ACC112 (cell line): ENCODE measurements around the gene SRD5A2.

Experiments used
- H2AFZ ChIP-seq: fragments of 200-600 bp; sonication (generic); one replicate; pipeline ENCODE4 v1.6.0; 2017; ENCODE audit warnings: antibody characterized with exemption, low read length; ENCODE audit not compliant: unreplicated experiment
- H3K27ac ChIP-seq: fragments of 200-600 bp; sonication (generic); 2 replicates; pipeline ENCODE4 v1.5.1; 2014; ENCODE audit warnings: low read depth, mild to moderate bottlenecking, antibody characterized with exemption, low read length, moderate library complexity
- H3K27me3 ChIP-seq: fragments of 200-600 bp; sonication (generic); 2 replicates; pipeline ENCODE4 v1.6.1; 2014; ENCODE audit warnings: mild to moderate bottlenecking, antibody characterized with exemption, low read length, moderate library complexity, mixed read lengths; ENCODE audit not compliant: insufficient read depth
- H3K36me3 ChIP-seq: fragments of 200-600 bp; sonication (generic); 2 replicates; pipeline ENCODE4 v1.6.1; 2016; ENCODE audit warnings: mild to moderate bottlenecking, antibody characterized with exemption, low read length, moderate library complexity, mixed read lengths; ENCODE audit not compliant: insufficient read depth
- H3K4me1 ChIP-seq: fragments of 200-600 bp; sonication (generic); one replicate; pipeline ENCODE4 v1.6.1; 2016; ENCODE audit warnings: low read length, mixed read lengths; ENCODE audit not compliant: insufficient read depth, unreplicated experiment, control insufficient read depth
- H3K4me3 ChIP-seq: fragments of 200-600 bp; sonication (generic); 2 replicates; pipeline ENCODE4 v1.5.1; 2014; ENCODE audit warnings: mild to moderate bottlenecking, low read depth, low read length
- H3K79me2 ChIP-seq: fragments of 200-600 bp; sonication (generic); one replicate; pipeline ENCODE4 v1.6.0; 2016; ENCODE audit warnings: low read length; ENCODE audit not compliant: control insufficient read depth, unreplicated experiment, insufficient read depth

Gene SRD5A2

GRCh38 chr2:31563273-31563839 is 17.4 kb downstream of the SRD5A2 start:
- no peak overlapping the region for H3K27ac ChIP-seq
- H3K4me1 ChIP-seq: no peaks in the 10 kb centered on the region
- no peak overlapping the region for H2AFZ ChIP-seq
- no peaks in the 10 kb centered on the region for H3K36me3 ChIP-seq
- no peaks in the 10 kb centered on the region; the same call in 1 of the 2 replicates for H3K27me3 ChIP-seq
- no peaks in the 10 kb centered on the region for H3K79me2 ChIP-seq
- no peak overlapping the region for H3K4me3 ChIP-seq

GRCh38 chr2:31561823-31562222 is 18.9 kb downstream of the SRD5A2 start:
- no peaks in the 10 kb centered on the region; the same call in 1 of the 2 replicates for H3K27me3 ChIP-seq
- H3K79me2 ChIP-seq: no peaks in the 10 kb centered on the region
- no peak overlapping the region for H3K27ac ChIP-seq
- H3K4me3 ChIP-seq: no peak overlapping the region
- no peak overlapping the region for H2AFZ ChIP-seq
- no peaks in the 10 kb centered on the region for H3K4me1 ChIP-seq
- no peaks in the 10 kb centered on the region for H3K36me3 ChIP-seq

- H3K79me2 ChIP-seq: no peaks in the 10 kb centered on the region
- H3K4me1 ChIP-seq: no peaks in the 10 kb centered on the region
- no peaks in the 10 kb centered on the region for H3K27me3 ChIP-seq
- H3K4me3 ChIP-seq: no peak overlapping the region
- H2AFZ ChIP-seq: no peak overlapping the region
- no peaks in the 10 kb centered on the region for H3K36me3 ChIP-seq
- H3K27ac ChIP-seq: peak overlapping the region; percentile 14; the same call in 1 of the 2 replicates
Observed at GRCh38 chr2:31558401-31559295, 22.1 kb downstream of the SRD5A2 start.

- H3K4me3 ChIP-seq: no peak overlapping the region
- H3K36me3 ChIP-seq: no peaks in the 10 kb centered on the region
- no peaks in the 10 kb centered on the region; the same call in 1 of the 2 replicates for H3K27me3 ChIP-seq
- no peaks in the 10 kb centered on the region for H3K79me2 ChIP-seq
- H2AFZ ChIP-seq: no peak overlapping the region
- H3K27ac ChIP-seq: no peak overlapping the region
- no peaks in the 10 kb centered on the region for H3K4me1 ChIP-seq
Observed at GRCh38 chr2:31556940-31557339, 23.8 kb downstream of the SRD5A2 start.

GRCh38 chr2:31555967-31556706 is 24.6 kb downstream of the SRD5A2 start:
- Histone ChIP-seq H3K4me1 (no peaks in the 10 kb centered on the region), H3K4me3 (no peak overlapping the region), H3K79me2 (no peaks in the 10 kb centered on the region), H3K27ac (no peak overlapping the region), H3K36me3 (no peaks in the 10 kb centered on the region), H3K27me3 (no peaks in the 10 kb centered on the region; the same call in 1 of the 2 replicates), H2AFZ (no peak overlapping the region)

GRCh38 chr2:31553362-31553761 is 27.4 kb downstream of the SRD5A2 start:
- Histone ChIP-seq H3K36me3 (no peaks in the 10 kb centered on the region), H2AFZ (no peak overlapping the region), H3K4me1 (no peaks in the 10 kb centered on the region), H3K27me3 (no peaks in the 10 kb centered on the region; the same call in 1 of the 2 replicates), H3K4me3 (no peak overlapping the region), H3K27ac (no peak overlapping the region), H3K79me2 (no peaks in the 10 kb centered on the region)

- H3K79me2 ChIP-seq: no peaks in the 10 kb centered on the region
- H3K27ac ChIP-seq: no peak overlapping the region
- H3K36me3 ChIP-seq: no peaks in the 10 kb centered on the region
- H3K27me3 ChIP-seq: no peaks in the 10 kb centered on the region
- no peak overlapping the region for H3K4me3 ChIP-seq
- H3K4me1 ChIP-seq: no peaks in the 10 kb centered on the region
- H2AFZ ChIP-seq: no peak overlapping the region
Observed at GRCh38 chr2:31547485-31547884, 33.3 kb downstream of the SRD5A2 start.

GRCh38 chr2:31541853-31542252 is 38.9 kb downstream of the SRD5A2 start:
- Histone ChIP-seq H3K4me3 (no peak overlapping the region), H3K27me3 (peaks cover 4% of the 10 kb centered on the region; the same call in 1 of the 2 replicates), H3K36me3 (no peaks in the 10 kb centered on the region), H2AFZ (no peak overlapping the region), H3K79me2 (no peaks in the 10 kb centered on the region), H3K27ac (no peak overlapping the region), H3K4me1 (no peaks in the 10 kb centered on the region)

GRCh38 chr2:31539505-31539904 is 41.2 kb downstream of the SRD5A2 start:
- Histone ChIP-seq H3K79me2 (no peaks in the 10 kb centered on the region), H3K4me3 (no peak overlapping the region), H3K4me1 (no peaks in the 10 kb centered on the region), H3K36me3 (no peaks in the 10 kb centered on the region), H3K27me3 (peaks cover 4% of the 10 kb centered on the region; the same call in 1 of the 2 replicates), H2AFZ (no peak overlapping the region), H3K27ac (no peak overlapping the region)

- Histone ChIP-seq H3K4me1 (no peaks in the 10 kb centered on the region), H2AFZ (no peak overlapping the region), H3K4me3 (no peak overlapping the region), H3K79me2 (no peaks in the 10 kb centered on the region), H3K36me3 (no peaks in the 10 kb centered on the region), H3K27ac (no peak overlapping the region), H3K27me3 (peaks cover 4% of the 10 kb centered on the region; the same call in 1 of the 2 replicates)
Observed at GRCh38 chr2:31535768-31536167, 45.0 kb downstream of the SRD5A2 start.
